A673 (cell line): ENCODE data around the gene RPL34. TPM values are rescaled to one million over a fixed set of nuclear protein-coding genes. Genes with fewer than 3 reads are reported as not detected.

Experiments
- BruUV-seq: library from RNA; stranded (reverse); fragments of 400-500 nt; replicated peaks from 2 replicates; lab custom pipeline; 2021; lab: Mats Ljungman, UMichigan
- CTCF ChIA-PET: fragments of 300-600 bp; sonication (Branson Sonifier 250); formaldehyde crosslinking; loops from one replicate; lab custom pipeline; 2022; ENCODE audit warnings: antibody characterized with exemption; lab: Charles Lee
- POLR2A ChIA-PET: fragments of 300-600 bp; sonication (Branson Sonifier 250); formaldehyde crosslinking; loops from one replicate; lab custom pipeline; 2022; ENCODE audit warnings: antibody characterized with exemption; ENCODE audit not compliant: low non-redundant PET; lab: Charles Lee
- DNase-seq: peaks from one replicate; pipeline ENCODE4 v3.0.0-alpha.2; 2015; ENCODE audit warnings: low spot score
- H3K27ac ChIP-seq: fragments of 200-600 bp; sonication (generic); 2 replicates; pipeline ENCODE4 v1.5.1; 2016; ENCODE audit warnings: mixed run types, low read depth, mild to moderate bottlenecking, mixed read lengths, antibody characterized with exemption, low read length; ENCODE audit not compliant: poor library complexity, severe bottlenecking
- H3K27me3 ChIP-seq: fragments of 200-600 bp; sonication (generic); replicated peaks from 2 replicates; pipeline ENCODE4 v1.6.1; 2017; ENCODE audit warnings: mixed run types, low read depth, mild to moderate bottlenecking, mixed read lengths, antibody characterized with exemption, low read length; ENCODE audit not compliant: insufficient read depth, poor library complexity
- H3K36me3 ChIP-seq: fragments of 200-600 bp; sonication (generic); 2 replicates; pipeline ENCODE4 v1.6.1; 2016; ENCODE audit warnings: mixed run types, mild to moderate bottlenecking, mixed read lengths, antibody characterized with exemption, low read length; ENCODE audit not compliant: insufficient read depth, poor library complexity, severe bottlenecking
- H3K4me1 ChIP-seq: fragments of 200-600 bp; sonication (generic); 2 replicates; pipeline ENCODE4 v1.6.1; 2017; ENCODE audit warnings: mixed run types, mild to moderate bottlenecking, mixed read lengths, antibody characterized with exemption, low read length; ENCODE audit not compliant: insufficient read depth, poor library complexity, severe bottlenecking
- H3K4me3 ChIP-seq: fragments of 200-600 bp; sonication (generic); 2 replicates; pipeline ENCODE4 v1.5.1; 2016; ENCODE audit warnings: low read depth, mixed run types, mild to moderate bottlenecking, mixed read lengths, low read length; ENCODE audit not compliant: poor library complexity, severe bottlenecking
- H3K9me3 ChIP-seq: fragments of 200-600 bp; sonication (generic); 2 replicates; pipeline ENCODE4 v1.6.1; 2016; ENCODE audit warnings: mixed run types, low read depth, mild to moderate bottlenecking, mixed read lengths, antibody characterized with exemption, low read length; ENCODE audit not compliant: poor library complexity, severe bottlenecking
- EZH2 ChIP-seq: fragments of 200-600 bp; sonication (generic); IDR thresholded peaks from 2 replicates; pipeline ENCODE4 v1.6.1; 2017; ENCODE audit warnings: borderline replicate concordance, low read depth, mild to moderate bottlenecking, mixed read lengths, antibody characterized with exemption, low read length; ENCODE audit not compliant: poor library complexity, severe bottlenecking
- intact Hi-C: fragments of 100-400 bp; cut with micrococcal nuclease; formaldehyde crosslinking; loops from one replicate; pipeline ENCODE4 v1.10.0; 2022; ENCODE audit not compliant: unreplicated experiment
- total RNA-seq: library from RNA; stranded (reverse); gene quantifications from 2 replicates; pipeline ENCODE4 v1.2.3, GENCODE V29; 2021
- TF ChIP-seq, protein P1 (sequence below): fragments of 300-800, 200-600 bp; sonication (generic); conservative IDR thresholded peaks from 2 replicates; pipeline ENCODE4 v1.5.1; 2017; ENCODE audit warnings: low read depth, mild to moderate bottlenecking, antibody characterized with exemption, low read length, moderate library complexity, mixed read lengths

Gene RPL34
- total RNA-seq, 1 experiment from 2014 or later = 932 TPM

DNA sequence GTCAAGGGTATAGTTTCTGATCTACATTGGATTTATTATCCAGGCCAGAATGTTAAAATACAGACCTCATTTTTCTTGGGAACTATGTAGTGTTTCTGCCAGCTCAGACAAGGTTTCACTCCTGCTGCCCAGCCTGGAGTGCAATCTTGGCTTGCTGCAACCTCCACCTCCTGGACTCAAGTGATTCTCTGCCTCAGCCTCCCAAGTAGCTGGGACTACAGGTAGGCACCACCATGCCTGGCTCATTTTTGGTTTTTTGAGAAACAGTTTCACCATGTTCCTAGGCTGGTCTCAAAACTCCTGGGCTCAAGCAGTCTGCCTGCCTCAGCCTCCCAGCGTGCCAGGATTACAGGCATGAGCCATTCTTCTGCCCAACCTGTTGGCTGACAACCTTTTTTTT, 5.7 kb downstream of the RPL34 start:
- peaks cover 21% of the 10 kb centered on the region for H3K4me1 ChIP-seq
- peaks cover 95% of the 10 kb centered on the region for H3K36me3 ChIP-seq
- CTCF ChIA-PET = no interaction called here
- no peak overlapping the region for H3K27ac ChIP-seq
- intact Hi-C loops = no loop called here
- no peak for DNase-seq
- no TSS peak for BruUV-seq
- no peak for TF ChIP-seq EZH2
- TF ChIP-seq, protein P1, sequence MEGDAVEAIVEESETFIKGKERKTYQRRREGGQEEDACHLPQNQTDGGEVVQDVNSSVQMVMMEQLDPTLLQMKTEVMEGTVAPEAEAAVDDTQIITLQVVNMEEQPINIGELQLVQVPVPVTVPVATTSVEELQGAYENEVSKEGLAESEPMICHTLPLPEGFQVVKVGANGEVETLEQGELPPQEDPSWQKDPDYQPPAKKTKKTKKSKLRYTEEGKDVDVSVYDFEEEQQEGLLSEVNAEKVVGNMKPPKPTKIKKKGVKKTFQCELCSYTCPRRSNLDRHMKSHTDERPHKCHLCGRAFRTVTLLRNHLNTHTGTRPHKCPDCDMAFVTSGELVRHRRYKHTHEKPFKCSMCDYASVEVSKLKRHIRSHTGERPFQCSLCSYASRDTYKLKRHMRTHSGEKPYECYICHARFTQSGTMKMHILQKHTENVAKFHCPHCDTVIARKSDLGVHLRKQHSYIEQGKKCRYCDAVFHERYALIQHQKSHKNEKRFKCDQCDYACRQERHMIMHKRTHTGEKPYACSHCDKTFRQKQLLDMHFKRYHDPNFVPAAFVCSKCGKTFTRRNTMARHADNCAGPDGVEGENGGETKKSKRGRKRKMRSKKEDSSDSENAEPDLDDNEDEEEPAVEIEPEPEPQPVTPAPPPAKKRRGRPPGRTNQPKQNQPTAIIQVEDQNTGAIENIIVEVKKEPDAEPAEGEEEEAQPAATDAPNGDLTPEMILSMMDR = no peak
- POLR2A ChIA-PET = interaction anchor here (0.5 kb wide), 1 partner anchor 100 kb away, joined by 7 read pairs; no protein-coding TSS in a partner anchor
- no peaks in the 10 kb centered on the region for H3K27me3 ChIP-seq
- no peaks in the 10 kb centered on the region for H3K9me3 ChIP-seq
- H3K4me3 ChIP-seq = no peak overlapping the region

DNA sequence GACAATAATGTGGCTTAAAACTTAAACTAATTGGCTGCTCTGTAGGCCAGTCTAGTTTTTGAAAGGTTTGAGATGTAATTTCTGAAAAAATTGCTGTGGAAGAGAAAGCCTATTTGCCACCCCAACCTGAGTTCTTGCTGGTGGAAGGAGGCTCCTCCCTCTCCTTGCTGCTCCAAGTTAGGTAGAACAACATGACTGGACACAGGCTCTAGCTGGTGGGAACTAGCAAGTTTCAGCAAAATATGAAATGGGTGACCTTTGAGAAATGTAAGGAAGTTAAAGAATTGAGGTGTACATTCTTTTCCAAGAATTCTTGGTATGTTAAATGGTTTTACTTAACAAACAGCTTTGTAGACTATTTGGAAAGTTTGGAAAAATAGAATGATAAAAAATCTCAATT, 8.0 kb downstream of the RPL34 start:
- TF ChIP-seq, protein P1 = no peak
- TF ChIP-seq EZH2 = no peak
- Histone ChIP-seq H3K4me1 (peaks cover 7% of the 10 kb centered on the region), H3K9me3 (no peaks in the 10 kb centered on the region), H3K27ac (no peak overlapping the region), H3K4me3 (no peak overlapping the region), H3K36me3 (peaks cover 95% of the 10 kb centered on the region), H3K27me3 (no peaks in the 10 kb centered on the region)
- BruUV-seq = no TSS peak
- DNase-seq = no peak
- ChIA-PET POLR2A (no interaction called here), CTCF (no interaction called here)
- intact Hi-C loops = no loop called here

DNA sequence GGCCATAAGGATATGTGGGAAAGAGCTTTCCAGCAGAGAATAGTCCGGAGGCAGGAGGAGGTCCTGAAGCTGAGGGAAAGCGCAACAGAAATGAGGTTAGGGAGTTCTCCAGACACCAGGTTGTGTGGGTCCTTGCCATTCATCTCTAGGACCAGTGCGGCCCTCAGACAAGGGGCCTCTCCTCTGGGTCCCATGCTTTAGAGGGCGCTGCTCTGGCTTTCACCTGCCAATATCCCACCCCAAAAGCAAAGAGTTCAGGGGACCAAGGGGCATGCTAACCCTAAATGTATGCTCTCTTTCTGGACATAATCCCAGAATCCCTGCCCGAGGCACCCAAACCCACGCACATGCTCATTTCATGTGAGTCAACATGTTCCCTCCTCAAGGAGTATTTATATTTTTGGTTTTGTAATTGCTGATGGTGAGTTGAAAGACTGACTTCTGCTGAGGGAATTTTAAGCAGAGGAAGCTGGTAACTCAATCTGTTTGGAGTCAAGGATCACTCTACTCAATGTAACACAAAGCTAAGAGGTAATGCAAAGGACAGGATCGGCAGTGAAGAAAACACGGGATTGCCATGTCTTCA, 14.8 kb downstream of the RPL34 start:
- H3K27ac ChIP-seq = no peak overlapping the region
- no peak for TF ChIP-seq EZH2
- TF ChIP-seq, protein P1 = no peak
- no peaks in the 10 kb centered on the region for H3K27me3 ChIP-seq
- intact Hi-C loops = no loop called here
- no peak for DNase-seq
- no peaks in the 10 kb centered on the region for H3K9me3 ChIP-seq
- ChIA-PET CTCF (no interaction called here), POLR2A (no interaction called here)
- no peak overlapping the region for H3K4me3 ChIP-seq
- BruUV-seq = no TSS peak
- peaks cover 38% of the 10 kb centered on the region for H3K36me3 ChIP-seq
- H3K4me1 ChIP-seq = no peaks in the 10 kb centered on the region
